Fibroblast of skin of scalp (primary cell): ENCODE data around the gene OSBPL2.
A peak's percentile ranks its signal among the peaks of the same experiment; 100 is the strongest.

Experiments used
- DNase-seq: peaks from one replicate; pipeline ENCODE4 v3.0.0-alpha.2; 2013

The OSBPL2 gene

DNA sequence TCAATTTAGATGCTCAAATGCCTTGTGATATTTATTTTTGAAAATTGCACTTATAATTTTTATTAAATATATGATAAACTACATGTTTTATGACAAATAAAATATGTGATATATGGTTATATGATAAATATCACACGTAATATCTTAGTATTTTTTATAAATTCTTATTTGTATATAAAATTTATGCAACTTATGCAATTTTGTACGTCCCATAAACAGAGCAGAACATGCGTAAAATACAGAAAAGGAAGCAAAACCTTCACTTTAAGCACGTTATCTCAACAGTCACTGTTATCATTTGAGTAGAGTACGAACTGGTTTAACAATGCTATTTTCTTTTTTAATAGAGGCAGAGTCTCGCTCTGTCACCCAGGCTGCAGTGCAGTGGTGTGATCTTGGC lies 48.8 kb downstream of the OSBPL2 start:
- DNase-seq = no peak

DNA sequence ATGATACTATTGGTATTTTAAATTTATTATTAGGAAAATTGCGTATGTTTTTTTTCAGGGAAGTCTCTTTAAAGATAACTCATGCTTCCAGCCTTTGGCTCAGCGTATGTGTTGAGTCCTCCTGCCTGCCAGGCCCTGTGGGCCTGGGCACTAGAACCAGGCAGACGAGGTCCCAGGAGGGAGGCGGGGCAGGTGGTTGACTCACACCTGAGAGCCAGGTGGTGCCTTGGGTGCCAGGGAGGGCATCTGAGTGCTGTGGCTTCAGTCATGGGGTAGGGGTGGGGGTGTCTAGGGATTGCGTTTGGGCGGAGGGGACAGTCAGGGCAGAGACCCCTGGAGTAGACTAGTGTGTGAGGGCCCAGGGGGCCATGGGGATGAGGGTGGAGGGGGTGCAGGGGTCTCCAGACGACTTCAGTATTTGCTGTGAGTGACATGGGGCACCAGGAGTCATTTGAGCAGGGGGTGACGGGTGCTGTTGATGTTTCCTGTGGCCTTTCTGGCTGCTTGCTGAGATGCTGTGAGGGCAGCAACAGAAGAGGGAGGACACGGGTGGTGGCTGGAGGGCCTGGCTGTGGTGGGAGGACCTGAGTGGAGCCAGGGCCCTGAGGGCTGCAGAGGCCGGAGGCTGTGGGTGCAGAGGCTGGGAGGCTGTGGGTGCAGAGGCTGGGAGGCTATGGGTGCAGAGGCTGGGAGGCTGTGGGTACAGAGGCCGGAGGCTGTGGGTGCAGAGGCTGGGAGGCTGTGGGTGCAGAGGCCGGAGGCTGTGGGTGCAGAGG lies 49.6 kb downstream of the OSBPL2 start:
- no peak for DNase-seq

DNA sequence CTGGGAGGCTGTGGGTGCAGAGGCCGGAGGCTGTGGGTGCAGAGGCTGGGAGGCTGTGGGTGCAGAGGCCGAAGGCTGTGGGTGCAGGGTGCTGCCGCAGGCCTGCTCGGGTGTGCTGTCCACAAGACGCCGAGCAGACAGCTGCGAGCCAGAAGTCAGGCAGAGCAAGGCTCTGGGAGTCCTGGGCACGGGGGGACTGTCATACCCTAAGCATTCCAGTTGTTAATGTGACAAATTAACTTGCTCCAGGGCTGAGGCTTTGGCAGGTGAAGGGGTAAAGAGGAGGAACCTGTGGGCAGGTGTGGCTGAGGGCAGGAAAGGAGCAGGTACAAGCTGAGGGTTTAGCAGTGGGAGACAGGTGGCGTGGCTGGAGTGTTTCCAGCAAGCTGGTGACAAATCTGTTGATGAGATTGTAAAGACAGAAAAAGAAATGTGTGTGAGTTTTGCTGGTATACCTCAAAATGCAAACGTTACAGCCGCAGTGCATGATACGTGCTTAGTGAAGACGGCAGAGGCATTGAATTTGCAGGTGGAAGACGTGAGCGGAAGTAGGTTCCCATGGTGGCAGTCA lies 50.3 kb downstream of the OSBPL2 start:
- DNase-seq = no peak

DNA sequence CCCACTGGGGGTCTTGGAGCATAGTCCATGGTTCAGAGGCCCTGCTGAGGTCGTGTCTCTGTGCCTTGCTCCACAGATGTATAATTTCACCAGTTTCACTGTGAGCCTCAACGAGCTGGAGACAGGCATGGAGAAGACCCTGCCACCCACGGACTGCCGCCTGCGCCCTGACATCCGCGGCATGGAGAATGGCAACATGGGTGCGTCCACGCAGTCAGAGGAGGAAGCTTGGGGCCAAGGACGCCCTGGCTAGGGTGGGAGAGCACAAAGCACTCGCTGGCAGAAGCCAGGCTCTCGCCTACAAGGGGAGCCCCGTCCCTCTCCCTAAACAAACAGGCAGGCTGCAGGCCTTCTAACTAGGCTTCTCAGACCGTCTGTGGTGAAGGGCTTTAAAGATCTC lies 50.8 kb downstream of the OSBPL2 start:
- no peak for DNase-seq

DNA sequence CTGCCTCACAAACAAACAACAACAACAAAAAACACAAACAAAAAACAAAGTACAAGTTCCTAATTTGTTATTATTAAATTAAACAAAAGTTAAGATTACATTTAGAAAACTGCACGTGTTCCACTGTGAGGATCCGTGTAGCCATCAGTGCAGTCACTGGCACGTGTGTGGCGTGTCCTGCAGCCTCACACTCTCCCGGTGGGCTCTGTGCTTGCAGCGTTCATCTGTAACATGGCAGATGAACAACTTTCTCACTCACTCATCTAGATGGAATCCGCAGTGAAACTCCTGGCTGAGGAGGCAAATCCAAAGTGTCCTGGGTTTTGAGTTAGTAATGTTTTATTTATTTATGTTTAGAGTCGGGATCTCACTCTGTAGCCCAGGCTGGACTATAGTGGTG lies 51.6 kb downstream of the OSBPL2 start:
- DNase-seq = no peak

DNA sequence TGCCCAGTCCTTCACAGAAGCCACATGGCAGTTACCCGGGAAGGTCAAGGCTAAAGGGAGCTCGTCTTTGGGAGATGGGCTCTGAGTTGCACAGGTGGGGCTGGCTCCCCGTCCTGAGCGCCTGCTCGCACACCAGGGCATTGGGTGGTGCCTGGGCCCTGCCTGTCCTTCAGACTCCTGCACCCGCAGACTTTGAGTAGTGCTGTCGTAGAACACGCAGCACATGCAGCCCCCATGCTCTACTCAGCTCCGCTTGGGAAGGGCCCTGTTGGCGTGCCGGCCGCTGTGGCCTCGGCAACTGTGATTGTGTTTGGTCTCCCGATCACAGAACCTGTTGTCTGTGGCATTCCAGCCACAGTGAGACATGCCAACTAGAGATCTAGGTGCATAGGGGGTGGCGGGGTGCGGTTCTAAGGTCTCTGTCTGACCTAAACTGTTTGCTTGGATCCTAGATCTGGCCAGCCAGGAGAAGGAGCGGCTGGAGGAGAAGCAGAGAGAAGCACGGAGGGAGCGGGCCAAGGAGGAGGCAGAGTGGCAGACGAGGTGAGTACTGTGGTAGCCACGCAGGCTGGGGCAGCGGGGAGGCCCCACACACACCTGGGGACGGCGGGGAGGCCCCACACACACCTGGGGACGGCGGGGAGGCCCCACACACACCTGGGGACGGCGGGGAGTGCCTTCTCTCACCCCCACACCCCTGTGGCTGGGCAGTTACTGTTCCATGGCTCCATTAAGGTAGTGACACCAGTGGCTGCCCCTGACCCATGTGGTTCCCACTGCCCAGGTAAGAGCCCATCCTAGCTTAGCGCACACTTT lies 53.1 kb downstream of the OSBPL2 start:
- DNase-seq = no peak

DNA sequence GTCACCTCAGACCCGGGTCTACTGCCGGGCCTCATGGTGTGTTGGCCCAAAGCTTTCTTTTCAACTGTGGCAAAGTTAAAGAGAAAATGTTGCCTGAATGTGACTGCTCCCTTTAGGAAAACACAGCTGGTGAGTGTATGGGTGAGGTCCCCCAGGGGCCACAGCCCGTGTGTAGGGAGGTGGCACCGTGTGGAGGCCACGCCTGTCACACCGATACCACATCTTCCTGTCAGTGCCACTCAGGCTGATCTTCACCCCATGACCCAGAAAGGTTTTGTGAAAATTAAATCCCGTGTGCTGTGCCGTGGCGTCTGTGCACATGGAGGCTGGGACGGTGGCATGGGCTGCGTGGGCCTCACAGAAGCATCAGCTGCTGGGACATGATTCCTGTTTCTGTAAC lies 53.8 kb downstream of the OSBPL2 start:
- no peak for DNase-seq

DNA sequence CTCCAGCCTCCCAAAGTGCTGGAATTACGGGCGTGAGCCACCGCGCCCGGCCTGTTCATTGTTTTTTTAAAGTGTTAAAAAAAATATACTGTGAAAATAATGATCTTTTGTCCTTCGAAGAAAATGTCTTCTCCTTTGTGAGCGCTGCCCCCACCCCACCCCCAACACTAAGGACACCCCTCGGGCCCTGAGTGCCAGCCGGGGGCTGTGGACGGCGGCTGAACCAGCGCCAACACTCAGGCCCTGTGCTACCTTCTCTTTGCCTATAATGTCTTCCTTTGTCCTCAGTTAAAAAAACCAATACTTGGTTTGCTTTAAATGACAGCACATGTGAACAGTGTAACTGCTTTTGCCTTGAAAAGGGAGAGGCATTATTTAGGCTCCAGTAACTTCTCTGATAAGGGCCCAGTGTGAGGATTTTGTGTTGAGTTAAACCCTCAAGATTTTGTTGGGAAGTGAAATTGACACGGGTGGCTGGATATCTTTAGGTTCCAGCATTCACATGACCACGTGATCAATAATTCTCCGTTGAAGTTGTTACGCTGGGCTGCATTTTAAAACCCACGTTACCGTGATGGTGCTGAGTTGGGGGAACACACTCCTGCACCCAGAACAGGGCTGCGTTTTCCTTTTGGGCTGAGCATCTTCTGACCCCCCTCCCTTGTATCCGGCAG lies 54.9 kb downstream of the OSBPL2 start:
- no peak for DNase-seq

DNA sequence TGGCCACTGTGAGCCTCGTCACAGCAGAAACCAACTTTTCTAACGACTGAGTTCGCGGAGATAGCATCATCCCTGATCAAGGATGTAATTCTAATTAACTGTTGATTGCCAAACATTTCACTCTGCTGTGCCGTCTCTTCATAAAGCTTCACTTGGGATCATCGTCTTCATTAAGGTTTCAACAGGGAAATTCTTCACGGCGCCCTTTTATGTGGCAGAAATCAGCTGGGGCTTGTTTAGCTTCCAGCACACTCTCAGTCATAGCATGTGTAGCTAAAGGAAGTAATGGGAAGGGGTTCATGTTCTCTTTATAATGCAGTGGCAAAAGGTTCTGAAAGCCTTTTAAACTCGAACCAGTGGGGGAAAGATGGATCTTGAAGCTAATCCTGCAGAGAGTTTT lies 55.6 kb downstream of the OSBPL2 start:
- DNase-seq = no peak

DNA sequence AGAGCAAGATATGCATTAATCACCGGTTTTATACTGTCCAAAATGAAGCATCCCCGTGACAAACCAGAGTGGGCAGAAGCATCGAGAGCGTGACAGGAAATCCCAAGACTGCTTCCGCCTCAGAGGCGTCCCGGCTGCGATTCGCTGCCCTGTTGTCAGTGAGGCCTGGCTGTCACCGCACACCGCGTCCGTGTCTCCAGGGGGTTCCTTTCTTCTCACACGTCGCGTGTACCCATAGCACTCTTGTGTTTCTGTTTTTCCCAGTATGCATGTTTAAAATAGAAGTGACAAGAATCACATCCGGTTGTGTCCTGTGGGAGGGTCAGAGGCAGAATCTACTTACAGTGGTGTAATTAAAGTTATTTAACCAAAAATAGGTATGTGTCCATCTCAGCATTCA lies 56.2 kb downstream of the OSBPL2 start:
- no peak for DNase-seq

DNA sequence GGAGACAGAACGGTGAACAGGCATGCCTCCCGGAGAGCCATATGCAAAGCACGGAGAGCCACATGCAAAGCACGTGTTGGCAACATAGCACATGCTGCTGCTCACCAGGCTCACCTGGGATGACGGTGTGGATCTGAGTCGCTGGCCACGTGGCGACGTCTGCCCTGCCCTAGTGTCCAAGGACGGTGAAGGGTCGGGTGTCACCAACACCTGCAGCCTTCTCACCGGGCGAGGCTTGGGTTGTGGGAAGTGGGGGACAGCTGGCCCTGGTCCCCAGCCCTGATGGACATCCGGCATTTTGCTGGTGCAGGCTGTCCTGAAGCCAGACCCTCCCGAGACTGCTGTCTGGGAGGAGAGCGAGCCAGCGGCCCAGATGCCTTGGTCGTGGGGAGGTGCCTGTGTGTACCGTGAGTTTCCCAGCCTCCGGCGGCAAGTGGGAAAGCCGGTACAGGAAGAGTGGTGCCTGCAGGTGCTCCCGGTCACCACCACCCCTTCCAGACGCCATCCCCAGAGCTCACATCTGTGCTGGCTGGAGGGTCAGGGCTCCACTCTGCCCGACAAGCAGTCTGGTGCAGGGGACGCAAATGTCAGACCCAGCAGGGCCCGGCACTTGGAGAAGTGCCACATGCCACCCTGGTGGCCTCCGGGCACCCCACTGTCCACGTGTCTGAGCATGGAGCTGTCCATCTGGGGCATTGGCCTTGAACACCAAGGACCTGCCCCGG lies 58.6 kb downstream of the OSBPL2 start:
- DNase-seq = no peak

DNA sequence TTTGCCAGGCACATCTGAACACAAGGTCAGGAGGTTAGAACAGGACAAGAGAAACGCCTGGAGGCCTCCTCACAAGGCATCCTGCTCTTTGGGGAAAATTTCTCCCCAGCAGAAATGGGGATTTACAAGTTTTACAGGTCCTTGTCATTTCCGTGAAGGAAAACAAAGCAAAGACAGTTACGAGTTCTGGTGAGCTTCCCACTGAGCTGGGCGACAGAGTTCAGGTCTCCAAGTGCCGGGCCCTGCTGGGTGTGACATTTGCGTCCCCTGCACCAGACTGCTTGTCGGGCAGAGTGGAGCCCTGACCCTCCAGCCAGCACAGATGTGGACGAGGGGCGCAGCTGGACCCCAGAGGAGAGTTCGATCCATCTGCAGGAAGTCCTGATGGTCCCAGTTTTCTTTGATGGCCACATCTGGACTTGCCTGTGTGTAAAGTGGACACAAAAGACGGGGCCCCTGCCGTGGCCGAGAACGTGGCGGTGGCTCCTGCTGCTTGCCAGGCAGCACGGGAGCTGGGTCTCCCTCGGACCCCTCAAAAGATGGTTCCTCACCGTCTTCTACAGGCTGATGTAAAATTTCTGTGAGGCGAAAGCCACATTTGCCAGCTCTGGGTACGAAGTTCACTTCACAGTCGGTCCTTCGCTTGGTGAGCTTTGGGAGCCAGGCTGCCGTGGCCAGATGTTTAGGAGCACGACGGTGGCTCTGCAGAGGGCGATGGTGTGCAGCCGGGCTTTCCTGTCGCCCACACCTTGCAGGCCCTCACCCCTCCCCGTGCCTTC lies 59.3 kb downstream of the OSBPL2 start:
- DNase-seq = no peak

DNA sequence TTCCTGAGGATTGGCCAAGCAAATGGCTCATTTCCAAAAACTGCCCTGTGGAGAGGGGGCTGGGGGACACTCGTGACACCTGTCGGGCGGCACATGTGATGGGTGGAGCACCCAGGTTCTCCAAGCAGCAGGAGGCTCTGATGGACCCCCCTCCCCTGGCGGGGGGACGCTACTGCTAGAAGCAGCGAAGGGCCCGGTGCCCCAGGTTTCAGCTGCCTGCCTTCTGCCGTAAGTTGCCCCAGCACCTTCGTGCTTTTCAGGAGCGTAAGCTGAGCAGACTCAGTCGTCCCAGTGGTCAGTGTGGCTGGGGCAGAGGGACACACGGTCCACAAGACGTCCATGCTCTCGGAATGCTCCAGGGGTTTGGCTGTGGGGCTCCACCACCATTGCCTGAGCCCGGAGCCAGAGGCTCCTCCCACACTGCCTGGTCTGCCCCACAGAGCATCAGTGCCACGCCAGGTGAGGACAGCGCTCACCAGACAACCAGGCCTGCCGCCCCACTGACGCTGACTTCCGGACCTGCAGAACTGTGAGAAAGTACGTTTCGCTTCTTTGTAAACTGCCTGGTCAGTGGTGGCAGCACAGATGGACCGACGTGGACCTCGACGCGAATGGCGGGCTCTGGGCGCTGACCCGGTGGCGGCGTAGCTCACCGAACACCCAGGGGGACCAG lies 60.4 kb downstream of the OSBPL2 start:
- DNase-seq = no peak

DNA sequence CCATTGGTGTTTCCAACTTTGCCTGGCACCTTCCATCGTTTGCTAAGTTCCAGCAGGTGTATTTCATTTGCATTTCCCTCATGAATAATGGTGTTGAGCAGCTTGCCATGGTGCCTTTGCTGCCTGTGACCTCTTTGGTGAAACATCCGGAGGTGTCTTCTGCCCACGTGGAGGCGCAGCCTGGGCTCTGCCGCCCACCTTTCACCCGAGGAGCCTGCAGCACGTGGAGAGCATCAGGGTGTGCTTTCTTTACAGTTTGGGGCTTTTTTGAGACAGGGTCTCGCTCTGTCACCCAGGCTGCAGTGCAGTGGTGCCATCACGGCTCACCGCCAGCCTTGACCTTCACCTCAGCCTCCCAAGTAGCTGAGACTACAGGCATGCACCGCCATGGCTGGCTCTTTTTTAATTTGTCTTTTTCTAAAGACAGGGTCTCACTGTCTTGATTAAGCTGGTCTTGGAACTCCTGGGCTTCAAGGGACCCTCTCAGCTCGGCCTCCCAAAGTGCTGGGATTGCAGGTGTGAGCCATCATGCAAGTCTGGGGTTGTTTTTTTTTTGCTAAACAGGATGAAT lies 61.4 kb downstream of the OSBPL2 start:
- no peak for DNase-seq

DNA sequence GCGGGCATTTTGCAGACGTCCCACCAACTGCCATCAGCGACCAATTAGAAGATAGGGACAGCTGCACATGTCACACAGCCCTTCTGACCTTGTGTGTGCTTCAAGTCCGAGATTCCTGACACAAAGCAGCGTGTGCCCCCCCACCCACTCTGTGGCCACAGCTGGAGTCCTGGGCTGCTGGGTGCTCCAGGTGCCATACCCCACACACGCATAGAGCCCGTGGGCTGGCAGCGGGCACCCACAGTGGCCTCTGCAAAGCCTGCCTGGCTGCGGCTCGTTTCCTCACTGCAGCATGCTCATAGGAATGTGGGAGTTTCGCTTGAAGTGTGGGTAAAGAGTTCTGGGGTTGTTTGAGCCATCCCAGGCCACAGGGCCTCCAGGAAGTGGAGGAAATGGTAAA lies 62.0 kb downstream of the OSBPL2 start:
- DNase-seq = no peak

DNA sequence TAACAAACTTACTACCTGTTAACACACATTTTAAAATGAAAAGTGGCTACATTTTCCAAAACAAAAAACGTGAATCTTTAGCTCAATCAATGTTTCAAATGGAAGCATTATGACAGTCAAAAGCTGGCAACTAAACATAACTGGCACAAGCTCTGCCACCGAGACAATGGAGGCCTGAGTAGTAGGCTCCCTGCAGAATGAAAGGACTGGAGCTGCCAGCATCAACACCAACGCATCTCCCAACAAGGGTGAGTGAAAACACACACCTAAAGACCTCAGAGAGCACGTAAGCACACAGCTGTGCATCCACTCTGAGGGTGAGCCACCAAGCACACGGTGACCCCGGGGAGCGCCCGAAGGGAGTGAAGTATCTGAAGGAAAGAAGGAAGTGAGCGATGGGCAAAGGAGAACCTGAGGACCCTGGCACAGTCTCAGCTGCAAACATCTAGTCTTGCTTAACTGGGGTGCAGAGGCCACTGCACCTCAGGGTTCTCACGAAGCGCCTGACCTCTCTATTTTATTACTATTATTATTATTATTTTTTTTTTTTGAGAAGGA lies 62.9 kb downstream of the OSBPL2 start:
- no peak for DNase-seq

DNA sequence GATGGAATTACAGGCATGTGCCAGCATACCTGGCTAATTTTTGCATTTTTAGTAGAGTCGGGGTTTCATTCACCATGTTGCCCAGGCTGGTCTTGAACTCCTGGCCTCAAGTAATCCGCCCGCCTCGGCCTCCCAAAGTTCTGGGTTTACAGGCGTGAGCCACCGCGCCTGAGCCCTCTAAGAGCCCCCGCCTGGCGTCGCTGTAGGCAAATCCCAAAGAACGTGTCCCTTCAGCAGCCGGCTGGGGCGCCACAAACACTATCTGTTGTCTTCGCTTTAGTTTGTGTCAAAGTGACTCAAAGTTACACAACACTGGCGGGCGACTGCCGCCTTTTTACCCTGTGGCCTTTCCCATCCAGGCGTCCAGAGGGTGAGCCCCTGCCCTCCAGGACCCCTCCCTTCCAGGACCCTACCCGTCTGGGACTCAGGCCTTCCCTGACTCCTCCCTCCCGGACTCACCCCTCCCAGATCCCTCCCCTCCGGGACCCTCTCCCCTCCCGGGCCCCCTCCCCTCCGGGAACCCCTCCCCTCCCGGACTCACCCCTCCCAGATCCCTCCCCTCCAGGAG lies 63.5 kb downstream of the OSBPL2 start:
- DNase-seq = peak; percentile 95

DNA sequence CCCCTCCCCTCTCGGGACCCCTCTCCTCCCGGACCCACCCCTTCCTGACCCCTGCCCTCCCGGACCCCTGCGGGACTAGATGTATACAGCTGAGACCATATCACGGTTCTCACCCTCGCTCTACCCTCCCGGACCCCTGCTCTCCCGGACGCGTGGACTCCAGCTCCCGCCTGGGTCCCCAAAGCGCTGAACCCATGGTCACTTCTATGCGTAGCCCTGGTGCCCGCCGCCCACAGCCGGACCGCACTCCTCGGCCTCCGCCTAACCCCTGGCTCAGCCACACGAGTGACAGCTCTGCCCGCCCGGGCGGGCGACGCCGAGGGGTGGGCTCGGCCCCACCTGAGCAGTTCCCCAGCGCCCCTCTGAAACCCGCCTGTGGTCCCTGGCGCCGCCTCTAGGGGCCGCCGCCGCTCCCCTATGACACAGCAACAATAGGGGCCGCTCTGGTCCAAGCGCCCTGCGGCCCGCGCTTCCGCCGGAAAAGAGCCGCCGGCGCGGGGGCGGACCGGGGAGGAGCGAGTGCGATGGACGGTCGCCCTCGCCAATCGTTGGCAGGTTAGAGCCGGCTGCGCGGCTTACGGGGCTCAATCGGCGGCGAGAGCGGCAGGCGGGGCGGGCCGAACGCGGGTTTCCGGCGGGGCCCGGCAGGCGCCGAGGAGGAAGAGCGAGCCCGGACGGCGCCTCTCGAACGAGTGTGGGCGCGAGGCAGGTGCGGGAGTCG lies 64.2 kb downstream of the OSBPL2 start, which contains the start of gene ADRM1:
ADRM1 (plus strand) TSS at position 657 of the 721 bp plus-strand sequence. CDS start 572 bp downstream, outside the sequence.
- peak; percentile 97 for DNase-seq

DNA sequence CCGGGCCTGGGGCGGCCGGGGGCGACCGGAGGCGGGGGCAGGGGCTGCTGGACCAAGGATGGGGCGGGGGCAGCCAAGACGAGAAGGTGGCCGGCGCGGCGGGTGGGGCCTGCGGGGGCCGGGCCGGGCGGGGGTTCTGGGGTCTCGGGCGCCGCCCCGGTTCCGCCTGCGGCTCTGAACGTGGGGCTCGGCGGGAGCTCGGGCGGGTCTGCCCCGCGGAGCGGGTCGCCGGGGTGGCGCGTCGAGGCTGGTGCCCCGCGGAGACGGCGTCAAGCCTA lies 64.7 kb downstream of the OSBPL2 start:
- no peak for DNase-seq
